Epithelial cell of proximal tubule (primary cell): Measurements from ENCODE around the gene RPTOR. TPM values are rescaled to one million over a fixed set of nuclear protein-coding genes. Genes with fewer than 3 reads are reported as not detected.

ENCODE experiments used
- DNase-seq: peaks from one replicate; pipeline ENCODE4 v3.0.0-alpha.2; 2011; ENCODE audit warnings: low read depth
- H3K4me3 ChIP-seq: 2 replicates; pipeline ENCODE4 v1.5.1; 2011; ENCODE audit warnings: low read depth, mild to moderate bottlenecking, low read length
- total RNA-seq: library from RNA; depleted of rRNA; stranded (reverse); fragments of >200 nt; gene quantifications from 2 replicates; pipeline ENCODE4 v1.2.3, GENCODE V29; 2015
- TF ChIP-seq, protein P1 (sequence below): conservative IDR thresholded peaks from 2 replicates; pipeline ENCODE4 v1.5.1; 2012; ENCODE audit warnings: low read depth, mild to moderate bottlenecking, low read length

RPTOR gene
- total RNA-seq, 1 donor from 2014 or later = 24.4 TPM

DNA sequence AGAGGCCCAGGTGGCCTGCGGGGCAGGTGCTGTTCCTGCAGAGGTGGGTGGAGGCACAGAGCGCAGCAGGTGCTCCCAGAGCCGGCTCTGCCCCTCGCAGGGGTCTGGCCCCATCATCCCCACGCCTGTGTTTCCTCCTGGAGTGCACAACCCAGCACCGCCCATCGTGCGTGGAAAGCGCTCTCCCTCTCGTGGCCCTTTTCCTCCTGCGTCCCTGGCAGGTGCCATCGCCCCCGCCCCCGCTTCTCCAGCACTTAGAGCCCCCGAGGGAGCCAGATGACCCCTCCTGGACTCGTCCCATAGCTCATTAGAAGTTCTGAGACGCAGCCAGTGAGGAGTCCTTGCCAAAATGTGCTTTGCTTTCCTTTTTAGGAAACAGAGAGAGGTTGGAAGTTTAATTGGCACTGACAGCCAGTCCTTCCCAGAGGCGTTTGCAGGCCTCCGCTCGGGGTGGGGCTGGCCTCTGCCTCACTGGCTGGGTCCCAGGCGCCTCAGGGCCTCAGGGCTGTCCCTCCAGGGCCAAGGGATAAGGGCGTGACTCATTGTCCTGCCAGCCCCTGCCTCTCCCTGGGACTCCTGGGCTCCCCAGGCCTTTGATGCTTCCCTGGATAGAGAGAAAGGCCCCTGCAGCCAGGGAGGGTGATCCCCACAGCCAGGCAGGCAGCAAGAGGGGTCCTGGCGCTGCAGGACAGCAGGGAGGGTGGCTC lies 414.8 kb downstream of the RPTOR start:
- TF ChIP-seq, protein P1, sequence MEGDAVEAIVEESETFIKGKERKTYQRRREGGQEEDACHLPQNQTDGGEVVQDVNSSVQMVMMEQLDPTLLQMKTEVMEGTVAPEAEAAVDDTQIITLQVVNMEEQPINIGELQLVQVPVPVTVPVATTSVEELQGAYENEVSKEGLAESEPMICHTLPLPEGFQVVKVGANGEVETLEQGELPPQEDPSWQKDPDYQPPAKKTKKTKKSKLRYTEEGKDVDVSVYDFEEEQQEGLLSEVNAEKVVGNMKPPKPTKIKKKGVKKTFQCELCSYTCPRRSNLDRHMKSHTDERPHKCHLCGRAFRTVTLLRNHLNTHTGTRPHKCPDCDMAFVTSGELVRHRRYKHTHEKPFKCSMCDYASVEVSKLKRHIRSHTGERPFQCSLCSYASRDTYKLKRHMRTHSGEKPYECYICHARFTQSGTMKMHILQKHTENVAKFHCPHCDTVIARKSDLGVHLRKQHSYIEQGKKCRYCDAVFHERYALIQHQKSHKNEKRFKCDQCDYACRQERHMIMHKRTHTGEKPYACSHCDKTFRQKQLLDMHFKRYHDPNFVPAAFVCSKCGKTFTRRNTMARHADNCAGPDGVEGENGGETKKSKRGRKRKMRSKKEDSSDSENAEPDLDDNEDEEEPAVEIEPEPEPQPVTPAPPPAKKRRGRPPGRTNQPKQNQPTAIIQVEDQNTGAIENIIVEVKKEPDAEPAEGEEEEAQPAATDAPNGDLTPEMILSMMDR = no peak
- no peak overlapping the region for H3K4me3 ChIP-seq
- no peak for DNase-seq

DNA sequence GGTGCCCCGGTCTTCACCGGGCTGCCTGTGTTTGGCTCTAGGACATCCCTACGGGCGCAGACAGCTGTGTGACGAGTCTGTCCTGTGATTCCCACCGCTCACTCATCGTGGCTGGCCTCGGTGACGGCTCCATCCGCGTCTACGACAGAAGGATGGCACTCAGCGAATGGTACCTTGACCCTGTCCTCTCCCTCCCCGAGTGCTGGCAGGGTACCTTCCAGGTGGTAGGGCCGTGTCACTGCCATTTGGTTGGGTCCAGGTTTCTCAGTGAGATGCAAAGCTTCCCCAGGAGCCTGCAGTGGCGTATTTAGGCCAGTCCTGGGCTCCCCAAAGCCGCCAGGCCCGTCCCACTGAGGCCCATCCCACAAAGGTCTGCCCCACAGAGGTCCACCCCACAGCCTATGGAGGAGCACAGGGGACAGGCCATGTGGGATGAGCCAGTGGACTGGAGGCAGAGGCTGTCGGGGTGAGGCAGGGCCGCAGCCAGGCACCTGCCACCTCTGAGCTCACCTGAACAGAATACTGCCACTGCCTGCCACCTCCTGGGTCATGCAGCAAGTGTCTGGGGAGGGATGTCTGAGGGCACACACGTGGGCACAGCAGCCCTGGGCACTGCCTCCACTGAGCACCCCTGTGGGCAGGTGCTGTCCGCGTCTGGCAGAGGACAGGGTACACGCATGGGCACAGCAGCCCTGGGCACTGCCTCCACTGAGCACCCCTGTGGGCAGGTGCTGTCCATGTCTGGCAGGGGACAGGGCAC lies 415.6 kb downstream of the RPTOR start:
- TF ChIP-seq, protein P1 = no peak
- no peak for DNase-seq
- H3K4me3 ChIP-seq = no peak overlapping the region

DNA sequence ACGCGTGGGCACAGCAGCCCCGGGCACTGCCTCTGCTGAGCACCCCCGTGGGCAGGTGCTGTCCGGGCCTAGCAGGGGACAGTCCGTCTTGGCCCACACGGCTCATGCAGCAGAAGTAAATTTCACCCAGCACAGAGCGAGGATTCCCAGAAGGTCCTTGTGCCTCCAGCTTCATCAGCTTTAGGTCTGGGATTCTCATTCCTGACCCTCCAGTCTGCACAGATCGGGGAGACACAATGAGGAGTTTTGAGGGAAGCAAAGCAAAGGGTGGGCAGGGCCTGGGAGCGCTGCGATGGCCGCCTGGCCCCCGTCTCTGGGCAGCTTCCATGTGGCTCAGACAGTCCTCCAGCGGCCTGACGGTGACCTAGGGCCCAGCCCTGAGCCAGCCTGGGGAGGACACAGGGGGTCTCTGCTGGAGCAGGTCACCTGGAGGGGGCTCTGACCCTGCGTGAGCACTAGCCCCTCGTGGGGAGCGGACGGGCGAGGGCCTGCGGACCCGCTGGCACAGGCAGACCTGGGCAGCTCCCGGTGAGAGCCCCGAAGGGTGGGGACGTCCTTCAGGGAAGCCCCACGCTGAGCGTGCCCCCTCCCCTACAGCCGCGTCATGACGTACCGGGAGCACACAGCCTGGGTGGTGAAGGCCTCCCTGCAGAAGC lies 416.3 kb downstream of the RPTOR start:
- no peak for DNase-seq
- H3K4me3 ChIP-seq = no peak overlapping the region
- TF ChIP-seq, protein P1 = no peak

DNA sequence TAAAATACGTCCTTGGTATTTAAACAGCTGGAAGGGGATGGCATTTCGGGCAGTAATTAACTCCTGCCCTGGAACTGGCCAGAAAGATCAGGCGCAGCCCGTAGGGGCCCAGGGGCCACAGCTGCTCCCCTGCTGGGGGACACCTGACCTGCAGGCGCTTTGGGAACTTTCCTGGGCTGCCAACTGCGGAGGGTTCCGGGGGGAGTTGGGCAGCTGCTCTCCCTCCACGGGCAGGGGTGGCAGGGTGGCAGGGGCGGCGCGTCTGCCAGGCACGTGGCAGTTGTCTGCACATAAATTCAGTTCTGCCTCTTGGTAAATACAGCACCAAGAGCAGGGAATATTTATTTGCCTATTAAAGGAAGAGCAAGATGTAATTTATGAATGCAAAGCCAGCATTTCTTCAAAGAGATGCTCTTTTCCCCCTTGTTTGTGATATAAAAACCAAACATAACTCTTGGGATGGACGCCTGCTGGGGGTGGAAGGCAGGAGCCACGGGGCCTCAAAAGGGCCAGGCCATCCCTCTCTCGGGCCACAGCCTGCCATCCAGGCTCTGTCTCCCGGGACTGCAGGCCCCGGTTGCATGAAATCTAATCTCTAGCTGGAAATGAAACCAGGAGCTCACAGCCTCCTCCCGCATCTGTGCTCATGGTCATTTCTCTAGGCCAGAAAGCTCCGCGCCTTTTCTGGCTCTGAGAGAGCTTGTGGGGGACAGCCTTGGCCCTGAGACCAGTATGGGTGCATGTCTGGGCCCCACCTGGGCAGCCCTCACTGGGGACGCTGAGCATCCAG lies 417.1 kb downstream of the RPTOR start:
- no peak for DNase-seq
- TF ChIP-seq, protein P1 = no peak
- no peak overlapping the region for H3K4me3 ChIP-seq

DNA sequence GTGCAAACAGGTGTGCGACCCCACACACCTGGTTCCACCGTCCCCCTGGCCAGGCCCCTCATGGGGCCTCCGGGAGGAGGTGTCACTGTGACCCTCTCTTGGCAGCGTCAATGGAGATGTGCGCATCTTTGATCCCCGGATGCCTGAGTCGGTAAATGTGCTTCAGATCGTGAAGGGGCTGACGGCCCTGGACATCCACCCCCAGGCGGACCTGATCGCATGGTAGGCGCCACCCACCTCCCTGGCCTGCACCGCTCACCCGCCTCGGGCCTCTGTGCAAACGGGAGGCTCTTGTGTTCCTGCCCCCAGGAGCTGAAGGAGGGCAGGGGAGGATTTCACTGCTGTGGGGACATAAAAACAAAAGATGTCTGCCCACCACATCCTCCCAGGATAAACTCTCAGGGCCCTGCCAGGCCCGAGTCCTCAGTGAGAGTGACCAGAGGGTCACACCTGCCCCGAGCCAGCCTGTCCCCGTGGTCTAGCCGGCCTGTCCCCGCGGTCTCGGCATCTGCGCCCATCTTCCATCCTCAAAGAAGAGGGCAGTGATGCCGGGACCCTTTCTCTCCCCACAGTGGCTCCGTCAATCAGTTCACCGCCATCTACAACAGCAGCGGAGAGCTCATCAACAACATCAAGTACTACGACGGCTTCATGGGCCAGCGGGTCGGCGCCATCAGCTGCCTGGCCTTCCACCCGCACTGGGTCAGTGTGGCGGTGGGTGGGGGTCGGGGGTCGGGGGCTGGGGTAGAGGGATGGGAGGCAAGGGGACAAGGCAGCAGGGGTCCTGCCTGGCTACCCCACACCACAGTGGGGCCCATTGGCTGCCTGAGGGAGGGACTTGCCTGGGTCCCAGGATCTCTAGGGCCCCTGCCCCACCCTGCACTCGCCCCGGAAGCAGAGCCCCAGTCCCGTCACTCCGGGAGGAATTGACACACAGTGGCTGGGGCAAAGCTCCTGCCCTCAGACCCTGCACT lies 418.0 kb downstream of the RPTOR start:
- TF ChIP-seq, protein P1 = no peak
- no peak overlapping the region for H3K4me3 ChIP-seq
- no peak for DNase-seq
